Breast epithelium (tissue), 3 donors: ENCODE results near the gene XCL2.

Source experiments
- CTCF ChIP-seq, 3 donors: fragments of 450-650 bp; IDR thresholded peaks; one replicate each; pipeline ENCODE4 v1.5.1; 2016 to 2017; ENCODE audit warnings: antibody characterized with exemption in 3 of 3, mild to moderate bottlenecking in 3 of 3, moderate library complexity in 3 of 3
- POLR2A ChIP-seq: fragments of 450-650 bp; IDR thresholded peaks from one replicate; pipeline ENCODE4 v1.6.1; 2016; ENCODE audit warnings: antibody characterized with exemption, mild to moderate bottlenecking, moderate library complexity

GRCh38 chr1:168504064-168504837, 39.5 kb downstream of the XCL2 start:
- TF ChIP-seq POLR2A (no peak), CTCF (IDR thresholded peaks at IDR 0.05) (no peak)
